Activated CD8-positive, alpha-beta T cell treated with anti-CD3 and anti-CD28 coated beads for 36 hours (primary cell): ENCODE measurements around the gene UBA3. TPM values are rescaled to one million over a fixed set of nuclear protein-coding genes. Genes with fewer than 3 reads are reported as not detected.
A peak's percentile ranks its signal among the peaks of the same experiment; 100 is the strongest.

Source experiments
- ATAC-seq: fragments of 200-7000 bp; cut with Tn5 transposase; one replicate; pipeline ENCODE4 v1.10.0; 2021; ENCODE audit warnings: mild to moderate bottlenecking, moderate library complexity
- CTCF ChIA-PET: fragments of 350-600 bp; sonication (Branson Sonifier 250); formaldehyde crosslinking; loops from one replicate; lab custom pipeline; 2021; ENCODE audit warnings: antibody characterized with exemption; lab: Charles Lee
- POLR2A ChIA-PET: fragments of 350-600 bp; sonication (Branson Sonifier 250); formaldehyde crosslinking; loops from one replicate; lab custom pipeline; 2021; ENCODE audit warnings: antibody characterized with exemption; lab: Charles Lee
- DNase-seq: peaks from one replicate; pipeline ENCODE4 v3.0.0-alpha.2; 2020
- H3K27ac Mint-ChIP-seq: one replicate; pipeline ENCODE4 v1.8.0; 2021; ENCODE audit warnings: mild to moderate bottlenecking, mixed read lengths
- H3K27me3 Mint-ChIP-seq: one replicate; pipeline ENCODE4 v1.8.0; 2021; ENCODE audit warnings: mixed read lengths
- H3K36me3 Mint-ChIP-seq: one replicate; pipeline ENCODE4 v1.8.0; 2021; ENCODE audit warnings: low read depth, mixed read lengths
- H3K4me1 Mint-ChIP-seq: one replicate; pipeline ENCODE4 v1.8.0; 2021; ENCODE audit warnings: low read depth, mixed read lengths
- H3K4me3 Mint-ChIP-seq: one replicate; pipeline ENCODE4 v1.8.0; 2021; ENCODE audit warnings: mild to moderate bottlenecking, moderate library complexity, mixed read lengths
- H3K9me3 Mint-ChIP-seq: one replicate; pipeline ENCODE4 v1.8.0; 2021; ENCODE audit warnings: mixed read lengths
- intact Hi-C: fragments of 100-400 bp; cut with micrococcal nuclease; formaldehyde crosslinking; loops from one replicate; pipeline ENCODE4 v1.10.0; 2022
- total RNA-seq, 2 experiments: library from RNA; stranded (reverse); gene quantifications; one replicate each; pipeline ENCODE4 v1.2.3, GENCODE V29; 2021
- TF ChIP-seq, protein P1 (sequence below): fragments of 200-600 bp; IDR thresholded peaks from one replicate; pipeline ENCODE4 v1.8.0; 2022; ENCODE audit warnings: antibody characterized with exemption, mild to moderate bottlenecking

UBA3 gene
- total RNA-seq, 2 experiments from 2014 or later, result 72.7 to 75.6 TPM

GRCh38 chr3:69092030-69092516 lies 11.9 kb upstream of the UBA3 start:
- peak; percentile 43 for DNase-seq
- H3K36me3 Mint-ChIP-seq, result peaks cover 56% of the 10 kb centered on the region
- CTCF ChIA-PET, result interaction anchor here (0.9 to 1.8 kb wide), 5 partner anchors 8 to 214 kb away, joined by 3 to 6 read pairs (median 4); partner anchors contain the start of gene ARL6IP5
- POLR2A ChIA-PET, result interaction anchor here (1.4 to 3.9 kb wide), 5 partner anchors 8 to 81 kb away, joined by 5 to 16 read pairs (median 6); partner anchors contain the start of genes TMF1 and UBA3
- TF ChIP-seq, protein P1, sequence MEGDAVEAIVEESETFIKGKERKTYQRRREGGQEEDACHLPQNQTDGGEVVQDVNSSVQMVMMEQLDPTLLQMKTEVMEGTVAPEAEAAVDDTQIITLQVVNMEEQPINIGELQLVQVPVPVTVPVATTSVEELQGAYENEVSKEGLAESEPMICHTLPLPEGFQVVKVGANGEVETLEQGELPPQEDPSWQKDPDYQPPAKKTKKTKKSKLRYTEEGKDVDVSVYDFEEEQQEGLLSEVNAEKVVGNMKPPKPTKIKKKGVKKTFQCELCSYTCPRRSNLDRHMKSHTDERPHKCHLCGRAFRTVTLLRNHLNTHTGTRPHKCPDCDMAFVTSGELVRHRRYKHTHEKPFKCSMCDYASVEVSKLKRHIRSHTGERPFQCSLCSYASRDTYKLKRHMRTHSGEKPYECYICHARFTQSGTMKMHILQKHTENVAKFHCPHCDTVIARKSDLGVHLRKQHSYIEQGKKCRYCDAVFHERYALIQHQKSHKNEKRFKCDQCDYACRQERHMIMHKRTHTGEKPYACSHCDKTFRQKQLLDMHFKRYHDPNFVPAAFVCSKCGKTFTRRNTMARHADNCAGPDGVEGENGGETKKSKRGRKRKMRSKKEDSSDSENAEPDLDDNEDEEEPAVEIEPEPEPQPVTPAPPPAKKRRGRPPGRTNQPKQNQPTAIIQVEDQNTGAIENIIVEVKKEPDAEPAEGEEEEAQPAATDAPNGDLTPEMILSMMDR, result no peak
- H3K27me3 Mint-ChIP-seq, result no peaks in the 10 kb centered on the region
- ATAC-seq, result peak; percentile 75
- peak overlapping the region; percentile 96 for H3K27ac Mint-ChIP-seq
- no peaks in the 10 kb centered on the region for H3K9me3 Mint-ChIP-seq
- peak overlapping the region; percentile 70 for H3K4me3 Mint-ChIP-seq
- peaks cover 85% of the 10 kb centered on the region for H3K4me1 Mint-ChIP-seq
- intact Hi-C loops, result no loop called here

GRCh38 chr3:69091389-69092029 lies 11.3 kb upstream of the UBA3 start:
- DNase-seq, result no peak
- Mint-ChIP-seq H3K27me3 (no peaks in the 10 kb centered on the region), H3K4me1 (peaks cover 80% of the 10 kb centered on the region), H3K9me3 (no peaks in the 10 kb centered on the region), H3K4me3 (peak overlapping the region; percentile 70), H3K27ac (peak overlapping the region; percentile 96), H3K36me3 (peaks cover 55% of the 10 kb centered on the region)
- ChIA-PET CTCF (interaction anchor here (1.2 to 1.8 kb wide), 3 partner anchors 28 to 69 kb away, joined by 4 to 6 read pairs (median 4); no protein-coding TSS in a partner anchor), POLR2A (interaction anchor here (1.1 to 3.9 kb wide), 6 partner anchors 8 to 80 kb away, joined by 4 to 16 read pairs (median 6); partner anchors contain the start of genes EOGT, TMF1 and UBA3)
- TF ChIP-seq, protein P1, result no peak
- peak; percentile 9 for ATAC-seq
- intact Hi-C loops, result no loop called here

DNA sequence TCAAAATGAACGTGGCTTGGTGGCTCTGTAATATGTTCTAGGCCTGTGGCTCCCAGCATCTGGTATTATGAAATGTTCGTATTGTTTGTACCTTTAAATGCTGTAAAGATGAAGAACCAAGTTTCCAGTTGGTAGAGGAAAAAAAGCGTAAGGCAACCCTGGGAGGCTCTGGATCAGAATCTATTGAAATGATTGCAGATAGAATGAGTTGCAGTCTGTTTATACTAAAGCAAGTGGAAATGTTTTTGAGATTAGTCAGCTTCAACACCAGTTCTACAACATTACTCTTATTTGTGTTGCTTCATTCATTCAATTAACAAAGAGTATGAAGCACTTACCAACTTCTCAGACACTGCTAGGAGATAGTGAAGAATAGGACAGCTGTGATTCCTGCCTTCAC lies 9.9 kb upstream of the UBA3 start:
- no peaks in the 10 kb centered on the region for H3K27me3 Mint-ChIP-seq
- POLR2A ChIA-PET, result interaction anchor here (0.8 to 3.9 kb wide), 5 partner anchors 9 to 113 kb away, joined by 4 to 16 read pairs (median 5); partner anchors contain the start of genes EOGT, TMF1 and UBA3
- H3K27ac Mint-ChIP-seq, result peak overlapping the region; percentile 95
- intact Hi-C loops, result no loop called here
- no peaks in the 10 kb centered on the region for H3K9me3 Mint-ChIP-seq
- TF ChIP-seq, protein P1, result no peak
- no peak for ATAC-seq
- peaks cover 66% of the 10 kb centered on the region for H3K4me1 Mint-ChIP-seq
- peak overlapping the region; percentile 99 for H3K4me3 Mint-ChIP-seq
- H3K36me3 Mint-ChIP-seq, result peaks cover 56% of the 10 kb centered on the region
- CTCF ChIA-PET, result interaction anchor here (0.6 to 1.8 kb wide), 4 partner anchors 17 to 1348 kb away, joined by 3 to 5 read pairs (median 4); partner anchors contain the start of gene EOGT
- DNase-seq, result no peak

DNA sequence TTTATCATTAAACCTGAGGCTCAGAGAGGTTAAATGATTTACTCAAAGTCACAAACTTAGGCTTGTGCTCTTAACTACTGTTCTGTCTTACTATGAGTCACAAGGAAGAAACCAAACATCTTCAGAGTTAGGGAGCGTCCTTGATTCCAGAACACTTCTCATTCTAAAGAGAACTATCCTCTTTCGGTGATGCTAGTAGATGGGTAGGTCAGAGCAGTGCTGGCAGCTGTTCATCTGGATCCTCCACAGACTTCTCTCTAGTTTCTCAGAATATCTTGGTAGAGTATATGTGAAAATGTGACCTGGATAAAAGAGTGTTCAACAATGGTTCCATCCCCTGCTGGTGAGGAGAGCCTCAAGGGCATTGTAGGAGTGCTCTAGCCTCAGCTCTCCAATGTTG lies 7.9 kb upstream of the UBA3 start:
- H3K4me3 Mint-ChIP-seq, result peak overlapping the region; percentile 99
- H3K9me3 Mint-ChIP-seq, result no peaks in the 10 kb centered on the region
- peak; percentile 22 for DNase-seq
- intact Hi-C loops, result no loop called here
- ChIA-PET POLR2A (interaction anchor here (0.6 to 1.4 kb wide), 2 partner anchors 29 to 72 kb away, joined by 3 to 5 read pairs; no protein-coding TSS in a partner anchor), CTCF (interaction anchor here (1.6 to 2.4 kb wide), 4 partner anchors 17 to 33 kb away, joined by 4 to 10 read pairs (median 4); no protein-coding TSS in a partner anchor)
- H3K27me3 Mint-ChIP-seq, result no peaks in the 10 kb centered on the region
- TF ChIP-seq, protein P1, result no peak
- peak overlapping the region; percentile 95 for H3K27ac Mint-ChIP-seq
- H3K36me3 Mint-ChIP-seq, result peaks cover 43% of the 10 kb centered on the region
- no peak for ATAC-seq
- peaks cover 62% of the 10 kb centered on the region for H3K4me1 Mint-ChIP-seq
